PC-3 (cell line): Measurements from ENCODE around the gene FRMPD2. TPM values are rescaled to one million over a fixed set of nuclear protein-coding genes. Genes with fewer than 3 reads are reported as not detected.

Source experiments
- ATAC-seq: fragments of 200-7000 bp; cut with Tn5 transposase; 2 replicates; pipeline ENCODE4 v1.9.1; 2020; ENCODE audit warnings: mild to moderate bottlenecking, moderate library complexity
- BruUV-seq: library from RNA; stranded (reverse); fragments of 400-500 nt; replicated peaks from 2 replicates; lab custom pipeline; 2021; lab: Mats Ljungman, UMichigan
- CTCF ChIA-PET: fragments of 300-600 bp; sonication (Branson Sonifier 250); formaldehyde crosslinking; loops from one replicate; lab custom pipeline; 2022; ENCODE audit warnings: antibody characterized with exemption; lab: Charles Lee
- POLR2A ChIA-PET: fragments of 300-600 bp; sonication (Branson Sonifier 250); formaldehyde crosslinking; loops from one replicate; lab custom pipeline; 2022; ENCODE audit warnings: antibody characterized with exemption; ENCODE audit not compliant: unreplicated experiment; lab: Charles Lee
- DNase-seq: peaks from one replicate; pipeline ENCODE4 v3.0.0-alpha.2; 2015
- H2AFZ ChIP-seq: fragments of 300-600 bp; sonication (generic); 2 replicates; pipeline ENCODE4 v1.6.0; 2016; ENCODE audit warnings: antibody characterized with exemption, low read length
- H3F3A ChIP-seq: fragments of 300-600 bp; sonication (generic); one replicate; pipeline ENCODE4 v1.6.0; 2017; ENCODE audit warnings: antibody characterized with exemption, low read length, control low read depth, mild to moderate bottlenecking; ENCODE audit not compliant: unreplicated experiment
- H3K27ac ChIP-seq: fragments of 300-600 bp; sonication (generic); 2 replicates; pipeline ENCODE4 v1.5.1; 2016; ENCODE audit warnings: mild to moderate bottlenecking, low read length
- H3K27me3 ChIP-seq: fragments of 300-600 bp; sonication (generic); 2 replicates; pipeline ENCODE4 v1.6.1; 2016; ENCODE audit warnings: low read length, mixed read lengths
- H3K36me3 ChIP-seq: fragments of 300-600 bp; sonication (generic); 2 replicates; pipeline ENCODE4 v1.6.1; 2016; ENCODE audit warnings: low read depth, mixed run types, low read length, mixed read lengths
- H3K4me1 ChIP-seq: fragments of 300-600 bp; sonication (generic); 2 replicates; pipeline ENCODE4 v1.5.1; 2016; ENCODE audit warnings: low read length; ENCODE audit not compliant: insufficient read depth
- H3K4me2 ChIP-seq: fragments of 300-600 bp; sonication (generic); 2 replicates; pipeline ENCODE4 v1.6.0; 2016; ENCODE audit warnings: low read length
- H3K4me3 ChIP-seq: fragments of 300-600 bp; sonication (generic); 2 replicates; pipeline ENCODE4 v1.5.1; 2016; ENCODE audit warnings: mild to moderate bottlenecking, low read length, mixed read lengths
- H3K79me2 ChIP-seq: fragments of 300-600 bp; sonication (generic); 2 replicates; pipeline ENCODE4 v1.6.1; 2017; ENCODE audit warnings: low read length, mixed read lengths
- H3K9ac ChIP-seq: fragments of 300-600 bp; sonication (generic); 2 replicates; pipeline ENCODE4 v1.6.0; 2016; ENCODE audit warnings: mild to moderate bottlenecking, low read length
- H3K9me2 ChIP-seq: fragments of 300-600 bp; sonication (generic); replicated peaks from 2 replicates; pipeline ENCODE4 v1.6.1; 2016; ENCODE audit warnings: mixed run types, low read length, mixed read lengths
- H3K9me3 ChIP-seq: fragments of 300-600 bp; sonication (generic); 2 replicates; pipeline ENCODE4 v1.6.1; 2016; ENCODE audit warnings: low read length, mixed read lengths
- H4K20me1 ChIP-seq: fragments of 300-600 bp; sonication (generic); 2 replicates; pipeline ENCODE4 v1.6.1; 2016; ENCODE audit warnings: low read length, mixed read lengths
- CTCF ChIP-seq: fragments of 300-600 bp; sonication (generic); conservative IDR thresholded peaks from 2 replicates; pipeline ENCODE4 v1.5.1; 2017; ENCODE audit warnings: antibody characterized with exemption, low read depth, mild to moderate bottlenecking, low read length
- EZH2 ChIP-seq: fragments of 300-600 bp; sonication (generic); IDR thresholded peaks from one replicate; pipeline ENCODE4 v1.6.1; 2017; ENCODE audit warnings: antibody characterized with exemption, mild to moderate bottlenecking, low read length; ENCODE audit not compliant: unreplicated experiment
- EZH2phosphoT487 ChIP-seq: fragments of 300-600 bp; sonication (generic); IDR thresholded peaks from 2 replicates; pipeline ENCODE4 v1.6.1; 2018; ENCODE audit warnings: mild to moderate bottlenecking, antibody characterized with exemption, low read length, borderline replicate concordance
- intact Hi-C: fragments of 100-400 bp; cut with micrococcal nuclease; formaldehyde crosslinking; loops from 2 replicates; pipeline ENCODE4 v1.9.0; 2023
- total RNA-seq: library from RNA; depleted of rRNA; stranded (reverse); fragments of >200 nt; gene quantifications from 2 replicates; pipeline ENCODE4 v1.2.3, GENCODE V29; 2014

FRMPD2 gene
- total RNA-seq, 1 experiment from 2014 or later, result 0.11 TPM

GRCh38 chr10:48237259-48238250 is 36.9 kb downstream of the FRMPD2 start:
- Histone ChIP-seq H3F3A (no peaks in the 10 kb centered on the region), H3K27me3 (no peaks in the 10 kb centered on the region), H3K4me1 (no peaks in the 10 kb centered on the region), H3K9ac (no peak overlapping the region), H3K4me2 (no peak overlapping the region), H3K9me3 (no peaks in the 10 kb centered on the region), H3K79me2 (no peaks in the 10 kb centered on the region), H2AFZ (no peak overlapping the region), H4K20me1 (no peaks in the 10 kb centered on the region), H3K36me3 (no peaks in the 10 kb centered on the region), H3K9me2 (no peaks in the 10 kb centered on the region), H3K27ac (no peak overlapping the region), H3K4me3 (no peak overlapping the region)
- TF ChIP-seq EZH2 (no peak), EZH2phosphoT487 (no peak), CTCF (no peak)
- ChIA-PET POLR2A (no interaction called here), CTCF (no interaction called here)
- intact Hi-C loops, result no loop called here
- BruUV-seq, result no TSS peak
- ATAC-seq, result no peak
- no peak for DNase-seq

GRCh38 chr10:48236199-48236621 is 38.3 kb downstream of the FRMPD2 start:
- Histone ChIP-seq H3K4me3 (no peak overlapping the region), H3K9me2 (no peaks in the 10 kb centered on the region), H2AFZ (no peak overlapping the region), H3K27ac (no peak overlapping the region), H3K36me3 (no peaks in the 10 kb centered on the region), H3K9me3 (no peaks in the 10 kb centered on the region), H3K4me2 (no peak overlapping the region), H4K20me1 (no peaks in the 10 kb centered on the region), H3K9ac (no peak overlapping the region), H3K4me1 (no peaks in the 10 kb centered on the region), H3K79me2 (no peaks in the 10 kb centered on the region), H3K27me3 (no peaks in the 10 kb centered on the region), H3F3A (no peaks in the 10 kb centered on the region)
- DNase-seq, result no peak
- no peak for ATAC-seq
- no peak for TF ChIP-seq CTCF
- no peak for TF ChIP-seq EZH2phosphoT487
- TF ChIP-seq EZH2, result no peak
- BruUV-seq, result no TSS peak
- CTCF ChIA-PET, result no interaction called here
- POLR2A ChIA-PET, result no interaction called here
- intact Hi-C loops, result no loop called here

- POLR2A ChIA-PET, result no interaction called here
- H3K4me1 ChIP-seq, result no peaks in the 10 kb centered on the region
- no peak overlapping the region for H3K9ac ChIP-seq
- no peak for DNase-seq
- no peaks in the 10 kb centered on the region for H3K36me3 ChIP-seq
- no peaks in the 10 kb centered on the region for H3F3A ChIP-seq
- no peak overlapping the region for H2AFZ ChIP-seq
- CTCF ChIA-PET, result no interaction called here
- no peak for ATAC-seq
- no peaks in the 10 kb centered on the region for H4K20me1 ChIP-seq
- intact Hi-C loops, result no loop called here
- H3K79me2 ChIP-seq, result no peaks in the 10 kb centered on the region
- H3K9me3 ChIP-seq, result no peaks in the 10 kb centered on the region
- H3K4me3 ChIP-seq, result no peak overlapping the region
- H3K4me2 ChIP-seq, result no peak overlapping the region
- no peaks in the 10 kb centered on the region for H3K27me3 ChIP-seq
- TF ChIP-seq EZH2, result no peak
- TF ChIP-seq EZH2phosphoT487, result no peak
- no peak for TF ChIP-seq CTCF
- no TSS peak for BruUV-seq
- H3K9me2 ChIP-seq, result no peaks in the 10 kb centered on the region
- no peak overlapping the region for H3K27ac ChIP-seq
These were observed 39.0 kb downstream of the FRMPD2 start for GRCh38 chr10:48235501-48235900.
